Left ventricle myocardium superior (tissue), 1 donor: ENCODE data around the gene CPN2. TPM values are rescaled to one million over a fixed set of nuclear protein-coding genes. Genes with fewer than 3 reads are reported as not detected.

Experiments
- ATAC-seq: fragments of 200-7000 bp; cut with Tn5 transposase; one replicate; pipeline ENCODE4 v1.9.1; 2020; ENCODE audit warnings: mild to moderate bottlenecking, moderate library complexity
- DNase-seq: peaks from one replicate; pipeline ENCODE4 v3.0.0-alpha.2; 2020
- intact Hi-C: fragments of 100-400 bp; cut with micrococcal nuclease; formaldehyde crosslinking; loops from one replicate; pipeline ENCODE4 v1.11.0; 2022
- total RNA-seq: library from RNA; stranded (reverse); fragmentation: NEBNext Ultra II Directional; extraction: Animal tissue kit (Norgen Biotek cat#: 25700); gene quantifications from one replicate; pipeline ENCODE4 v1.2.1, GENCODE V29; 2021
- donor health status: DM: no; HTN: yes; CAD: no; lungs with severe emphysema.

CPN2 gene
- total RNA-seq, 1 donor from 2014 or later = 0.40 TPM

DNA sequence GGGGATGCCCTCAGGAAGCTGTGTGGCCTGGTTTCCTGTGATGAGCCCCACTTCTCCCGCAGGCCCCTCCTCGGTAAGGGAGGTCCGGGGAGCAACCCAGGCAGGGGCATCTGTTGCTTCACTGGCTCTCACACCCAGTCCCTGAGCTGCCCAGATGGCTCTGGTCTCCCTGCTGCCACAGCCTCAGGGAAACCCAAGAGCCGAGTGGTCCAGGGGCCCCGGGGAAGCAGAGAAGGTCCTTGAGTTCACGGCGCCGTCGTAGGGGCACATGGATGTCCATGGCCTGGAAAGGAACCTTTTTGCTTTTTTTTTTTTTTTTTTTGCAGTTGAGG is 31.7 kb upstream of the CPN2 start:
- intact Hi-C loops = no loop called here
- ATAC-seq = no peak
- peak; percentile 23 for DNase-seq

DNA sequence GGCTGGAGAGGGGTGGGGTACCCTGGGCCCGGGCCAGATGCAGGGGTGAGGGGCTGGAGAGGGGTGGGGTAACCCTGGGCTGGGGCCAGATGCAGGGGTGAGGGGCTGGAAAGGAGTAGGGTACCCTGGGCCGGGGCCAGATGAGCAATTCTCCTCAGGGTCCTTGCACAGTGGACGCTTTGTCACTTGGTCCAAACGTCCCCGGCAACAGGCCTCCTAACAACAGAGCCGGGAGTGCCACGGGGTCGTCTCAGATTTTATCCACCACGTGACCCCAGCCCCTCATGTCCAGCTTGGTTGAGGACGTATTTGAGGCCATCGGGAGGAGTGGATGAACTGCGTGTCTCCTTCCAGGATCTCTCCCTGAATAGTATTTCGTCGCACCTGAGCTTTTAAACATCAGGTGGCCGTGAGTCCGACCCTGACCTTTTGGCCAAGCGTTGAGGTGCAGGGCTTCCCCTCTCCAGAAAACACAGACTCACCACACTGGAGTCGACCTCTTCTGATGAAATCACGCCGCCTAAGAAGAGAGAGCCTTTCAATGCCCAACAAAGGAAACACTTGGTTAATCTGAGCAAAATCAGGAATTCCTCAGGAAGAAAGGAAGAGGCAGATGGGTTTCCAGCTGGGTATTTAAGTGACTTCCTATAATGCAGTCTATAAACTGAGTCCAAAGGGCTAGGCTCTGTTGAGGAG is 31.2 kb upstream of the CPN2 start:
- ATAC-seq (no peak), DNase-seq (peak; percentile 15)
- intact Hi-C loops = no loop called here

DNA sequence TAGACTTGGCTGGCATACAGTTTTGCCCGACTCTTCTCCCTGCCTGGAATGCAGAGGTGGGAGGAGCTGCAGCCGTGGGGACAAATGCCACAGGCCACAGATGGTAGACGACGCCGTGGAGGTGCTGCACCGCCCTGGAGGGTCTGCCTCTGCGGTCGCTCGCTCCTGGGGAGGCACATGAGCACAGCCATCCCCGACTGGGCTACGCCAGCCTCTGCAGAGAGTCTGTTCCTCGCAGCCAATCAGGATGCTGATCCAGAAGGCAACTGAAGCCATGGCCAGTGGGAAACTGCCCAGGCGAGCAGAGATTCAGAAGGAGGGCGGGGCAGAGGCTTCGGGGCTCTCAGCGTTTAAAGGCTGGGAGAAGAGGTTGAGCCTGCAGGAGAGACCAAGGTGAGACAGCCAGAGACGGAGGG is 30.3 kb upstream of the CPN2 start:
- ATAC-seq (no peak), DNase-seq (peak; percentile 5)
- intact Hi-C loops = no loop called here

DNA sequence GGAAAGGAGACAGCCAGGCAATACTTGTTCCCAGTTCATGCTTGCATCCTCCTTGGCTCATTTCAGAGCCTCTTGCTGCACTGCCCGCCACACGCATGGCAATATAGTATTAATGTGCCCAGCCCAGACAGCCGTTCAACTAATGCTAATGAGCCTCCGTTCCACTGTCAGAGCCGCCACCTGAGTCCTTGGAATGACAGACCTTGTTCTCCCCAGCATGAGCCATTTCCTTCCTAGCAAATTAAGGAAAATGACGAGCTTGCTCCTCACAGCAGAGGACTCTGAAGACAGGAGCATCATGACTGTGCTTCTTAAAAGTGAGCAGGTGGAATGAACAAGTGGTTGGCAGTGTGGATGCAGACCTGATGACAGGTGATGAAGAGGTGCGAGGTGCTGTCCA is 29.2 kb upstream of the CPN2 start:
- ATAC-seq (no peak), DNase-seq (no peak)
- intact Hi-C loops = no loop called here

DNA sequence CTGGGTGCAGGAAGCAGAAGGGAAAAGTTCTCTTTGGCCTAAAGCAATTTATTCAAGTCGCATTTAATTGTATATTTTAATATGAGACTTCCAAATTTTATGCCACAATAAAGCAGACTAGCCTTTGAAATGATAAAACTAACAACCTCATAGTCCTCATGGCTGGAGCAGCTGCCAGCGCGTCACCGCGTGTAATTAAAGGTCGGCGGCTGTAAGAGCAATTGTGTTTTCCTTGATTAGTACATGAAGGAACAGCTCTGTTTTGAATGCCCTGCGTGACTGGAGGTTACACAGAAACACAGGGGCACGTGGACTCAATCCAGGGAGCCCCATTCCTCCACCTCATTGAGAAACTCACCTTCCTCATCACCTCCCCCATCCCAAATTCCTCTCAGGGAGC is 28.5 kb upstream of the CPN2 start:
- DNase-seq = peak; percentile 13
- intact Hi-C loops = no loop called here
- ATAC-seq = no peak

DNA sequence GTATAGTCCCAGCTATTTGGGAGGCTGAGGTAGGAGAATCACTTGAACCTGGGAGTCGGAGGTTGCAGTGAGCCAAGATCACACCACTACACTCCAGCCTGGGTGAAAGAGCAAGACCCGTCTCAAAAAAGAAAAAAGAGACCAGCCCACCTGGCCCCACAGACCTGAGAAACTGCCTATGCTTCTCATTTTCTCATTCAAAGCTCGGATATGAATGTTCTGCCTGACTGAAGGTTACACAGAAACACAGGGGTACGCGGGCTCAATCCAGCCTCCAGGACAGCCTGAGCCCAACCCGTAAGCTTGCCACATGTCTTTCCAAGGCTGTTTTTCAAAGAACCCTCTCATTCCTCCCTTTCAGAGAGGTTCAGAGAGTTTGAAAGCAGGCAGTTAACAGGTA is 28.1 kb upstream of the CPN2 start:
- DNase-seq = no peak
- intact Hi-C loops = no loop called here
- no peak for ATAC-seq

DNA sequence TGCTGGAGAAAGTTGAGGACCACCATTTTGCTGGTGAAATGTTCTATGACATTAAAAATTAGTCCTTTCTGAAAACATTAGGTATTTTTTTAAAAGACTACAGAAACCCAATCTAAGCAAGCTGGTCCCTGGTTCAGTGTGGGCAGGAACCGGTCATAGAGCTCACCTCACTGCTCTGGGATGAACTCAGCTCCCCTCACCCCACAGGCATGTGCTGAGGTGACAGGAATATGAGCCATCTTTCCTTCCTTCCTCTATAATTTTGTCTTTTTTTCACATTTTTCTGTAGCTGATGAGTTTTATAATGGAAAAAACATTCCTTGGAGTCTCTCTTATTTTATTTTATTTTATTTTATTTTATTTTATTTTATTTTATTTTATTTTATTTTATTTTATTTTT is 26.6 kb upstream of the CPN2 start:
- no peak for ATAC-seq
- intact Hi-C loops = no loop called here

DNA sequence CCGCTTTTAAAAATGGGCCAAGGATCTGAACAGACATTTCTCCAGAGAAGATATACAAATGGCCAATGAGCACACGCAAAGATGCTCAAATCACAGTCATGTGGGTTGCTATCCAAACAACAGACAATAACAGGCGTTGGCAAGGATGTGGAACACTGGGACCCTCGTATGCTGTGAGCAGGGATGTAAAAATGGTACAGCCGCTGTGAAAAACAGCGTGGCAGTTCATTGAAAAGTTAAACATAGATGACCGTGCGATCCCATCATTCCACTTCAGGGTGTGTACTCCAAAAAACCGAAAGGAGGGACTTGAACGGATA is 25.1 kb upstream of the CPN2 start:
- intact Hi-C loops = no loop called here
- ATAC-seq = no peak
- no peak for DNase-seq

More for the DNA sequence above, 26.6 kb upstream of the CPN2 start:
- peak; percentile 4 for DNase-seq

DNA sequence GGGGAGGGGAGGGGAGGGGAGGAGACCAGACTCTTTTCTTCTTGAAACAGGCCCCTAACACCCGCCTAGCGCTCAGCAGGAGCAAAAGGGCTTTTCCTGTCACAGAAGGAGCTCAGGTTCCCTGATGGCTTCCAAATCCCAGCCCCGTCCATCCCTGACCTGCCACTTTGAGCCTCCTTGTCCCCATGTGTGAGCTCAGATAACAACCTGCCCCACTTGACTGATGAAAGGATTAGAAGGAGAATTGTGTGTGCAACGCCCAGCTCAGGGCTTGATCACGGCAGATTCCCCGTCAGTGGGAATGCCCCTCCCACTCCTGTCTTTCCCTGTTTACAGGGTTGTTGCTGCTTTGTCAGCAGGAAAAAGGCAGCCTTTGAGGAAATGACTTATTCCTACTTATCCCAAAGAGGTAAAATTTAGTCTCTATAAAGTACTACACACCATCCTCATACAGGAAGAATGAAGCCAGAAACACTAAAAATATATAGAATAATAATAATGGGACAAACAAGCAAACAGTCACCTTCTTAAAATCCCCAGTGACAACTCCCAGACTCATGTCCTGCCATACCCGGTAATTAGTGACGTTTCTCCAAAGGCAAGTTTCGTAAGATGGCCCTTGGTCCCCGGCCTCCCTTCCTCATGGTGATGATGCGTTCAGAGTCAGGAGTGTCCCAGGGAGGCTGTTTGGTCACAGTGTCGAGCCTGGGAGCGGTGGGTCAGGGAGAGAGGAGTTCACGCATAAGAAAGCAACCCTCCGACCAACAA is 24.5 kb upstream of the CPN2 start:
- DNase-seq = peak; percentile 9
- intact Hi-C loops = no loop called here
- no peak for ATAC-seq

DNA sequence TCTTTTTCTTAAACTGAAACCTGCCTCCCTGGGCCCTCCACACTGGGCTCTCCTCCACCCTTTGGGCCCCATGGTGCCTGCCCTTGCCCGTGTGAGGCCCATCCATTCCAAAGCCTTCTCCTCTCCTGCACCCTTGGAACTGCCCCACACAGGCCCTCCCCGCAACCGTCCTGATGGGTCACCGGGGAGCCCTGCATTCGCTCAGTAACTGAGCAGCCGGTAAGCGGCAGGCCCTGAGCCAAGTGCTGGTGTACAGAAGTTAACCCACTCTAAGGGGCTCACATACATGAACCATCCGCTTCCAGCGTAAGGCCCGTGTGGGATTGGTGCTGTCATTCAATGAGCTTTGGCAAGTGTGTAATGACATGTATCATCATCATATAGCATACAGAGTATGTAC is 23.8 kb upstream of the CPN2 start:
- DNase-seq = peak; percentile 25
- intact Hi-C loops = no loop called here
- ATAC-seq = no peak

DNA sequence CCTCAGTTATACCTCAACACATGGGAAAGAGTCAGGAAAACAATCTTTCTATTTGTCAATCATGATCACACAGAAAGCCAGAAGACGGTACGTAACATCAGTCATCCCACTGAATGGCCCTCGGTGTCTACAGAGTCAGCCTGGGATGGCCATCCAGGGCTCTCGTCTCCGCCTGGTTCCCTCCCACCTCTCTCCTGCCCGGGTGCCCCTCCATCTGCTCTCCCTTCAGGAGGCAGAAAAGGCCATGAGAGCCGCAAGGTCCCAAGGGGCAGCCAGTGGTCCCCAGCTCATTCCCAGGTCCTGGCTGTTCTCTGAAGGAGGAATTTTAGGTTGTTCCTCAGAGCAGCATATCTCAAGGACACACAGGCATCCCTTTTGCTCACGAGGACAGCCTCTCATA is 22.8 kb upstream of the CPN2 start:
- no peak for ATAC-seq
- intact Hi-C loops = no loop called here
- DNase-seq = peak; percentile 15

DNA sequence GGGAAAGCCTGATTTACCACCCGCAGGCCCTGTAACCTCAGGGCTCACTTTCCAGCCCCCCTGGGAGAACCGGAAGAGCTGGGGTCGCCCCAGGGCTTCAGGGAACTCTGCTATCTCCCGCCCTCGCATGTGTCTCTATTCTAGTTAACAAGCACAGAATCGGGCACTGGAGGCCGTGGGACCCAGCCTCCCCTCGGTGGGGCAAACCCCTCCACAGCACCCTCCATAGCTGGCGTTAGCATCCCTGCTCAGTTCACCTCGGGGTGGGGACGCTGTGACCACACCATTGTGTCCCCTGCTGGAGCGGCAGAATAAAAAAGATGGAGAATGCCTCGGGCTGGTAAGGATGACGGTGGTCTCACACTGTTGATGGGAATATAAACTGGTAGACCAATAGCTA is 21.9 kb upstream of the CPN2 start:
- intact Hi-C loops = no loop called here
- peak; percentile 18 for DNase-seq
- no peak for ATAC-seq

DNA sequence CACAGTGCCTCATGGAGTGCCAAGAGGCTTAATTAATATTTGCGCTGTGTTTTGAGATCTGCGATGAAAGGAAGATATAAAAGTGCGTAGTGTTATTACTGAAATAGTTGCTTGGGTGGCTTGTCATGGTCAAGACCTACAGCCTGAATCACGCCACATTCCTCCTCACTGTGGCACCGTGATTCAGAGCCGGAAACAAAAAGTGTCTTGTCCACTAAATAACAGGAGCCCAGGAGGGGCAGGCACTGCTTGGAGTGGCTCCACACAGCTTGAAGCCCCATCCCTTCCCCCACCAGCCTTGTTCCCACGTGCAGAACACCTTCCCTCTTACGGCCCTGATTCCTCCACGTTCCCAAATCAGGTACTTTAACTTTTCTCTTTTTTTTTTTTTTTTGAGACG is 19.6 kb upstream of the CPN2 start:
- ATAC-seq (no peak), DNase-seq (no peak)
- intact Hi-C loops = no loop called here

DNA sequence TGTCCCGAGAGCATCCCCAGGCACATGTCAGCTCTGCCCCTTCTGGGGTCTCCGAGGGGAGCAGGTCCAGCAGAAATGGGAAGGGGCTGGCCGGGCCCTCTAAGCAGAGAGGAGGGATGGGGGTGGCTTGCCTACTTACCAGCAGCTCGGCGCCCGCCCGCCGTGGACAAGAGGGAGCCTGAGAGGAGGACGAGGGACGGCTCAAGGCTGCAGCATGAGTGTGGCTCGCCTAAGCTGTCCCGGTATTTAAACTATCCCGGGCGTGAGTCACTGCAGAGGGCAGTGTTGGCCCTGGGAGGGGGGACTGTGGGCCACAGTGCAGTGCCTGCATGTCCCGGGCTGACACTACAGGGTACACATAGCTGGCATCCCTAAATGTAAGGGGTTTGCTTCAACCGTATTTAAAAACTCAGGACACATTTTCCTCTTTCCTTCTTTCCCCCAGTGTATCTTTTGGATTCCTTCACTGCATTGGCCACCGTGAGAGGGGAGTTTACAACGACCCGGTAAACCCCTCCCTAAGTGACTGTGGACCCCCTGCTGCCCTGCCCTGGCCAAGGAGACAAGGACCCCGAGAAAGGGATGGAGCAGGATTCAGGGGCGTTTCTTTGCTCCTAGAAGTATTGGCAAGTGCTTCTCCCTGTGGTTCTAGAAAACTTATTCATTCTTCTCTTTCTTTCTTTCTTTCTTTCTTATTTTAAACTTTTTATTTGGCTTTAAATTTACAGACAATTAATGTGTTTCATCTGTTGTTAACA is 18.6 kb upstream of the CPN2 start, which contains the start of gene LRRC15:
Gene LRRC15 (minus strand): TSS at position 222 of the 758 bp plus-strand sequence. CDS start 8,700 bp downstream, outside the sequence.
- peak; percentile 80 for ATAC-seq

DNA sequence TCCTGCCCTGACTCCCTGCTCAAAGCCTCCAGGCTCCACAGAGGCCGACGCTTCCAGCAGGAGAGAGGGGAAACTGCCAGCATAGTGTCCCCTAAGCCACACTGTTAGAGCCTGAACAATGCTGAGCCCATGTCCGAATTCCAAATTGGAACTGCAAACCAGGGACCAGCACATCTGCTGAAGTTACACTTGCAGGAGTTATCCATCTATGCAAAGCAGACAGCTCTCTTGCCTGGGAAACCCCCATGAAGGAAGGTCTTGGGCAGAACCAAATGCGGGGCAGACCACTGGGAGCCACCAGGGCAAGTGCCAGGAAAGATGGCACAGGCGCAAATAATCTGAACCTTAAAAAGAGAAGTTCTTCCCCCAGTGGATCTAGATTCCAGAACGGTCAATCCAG is 17.8 kb upstream of the CPN2 start:
- DNase-seq (peak; percentile 5), ATAC-seq (no peak)
- intact Hi-C loops = no loop called here

More for the DNA sequence above, 18.6 kb upstream of the CPN2 start, which contains the start of gene LRRC15:
- peak; percentile 24 for DNase-seq
- intact Hi-C loops = no loop called here

DNA sequence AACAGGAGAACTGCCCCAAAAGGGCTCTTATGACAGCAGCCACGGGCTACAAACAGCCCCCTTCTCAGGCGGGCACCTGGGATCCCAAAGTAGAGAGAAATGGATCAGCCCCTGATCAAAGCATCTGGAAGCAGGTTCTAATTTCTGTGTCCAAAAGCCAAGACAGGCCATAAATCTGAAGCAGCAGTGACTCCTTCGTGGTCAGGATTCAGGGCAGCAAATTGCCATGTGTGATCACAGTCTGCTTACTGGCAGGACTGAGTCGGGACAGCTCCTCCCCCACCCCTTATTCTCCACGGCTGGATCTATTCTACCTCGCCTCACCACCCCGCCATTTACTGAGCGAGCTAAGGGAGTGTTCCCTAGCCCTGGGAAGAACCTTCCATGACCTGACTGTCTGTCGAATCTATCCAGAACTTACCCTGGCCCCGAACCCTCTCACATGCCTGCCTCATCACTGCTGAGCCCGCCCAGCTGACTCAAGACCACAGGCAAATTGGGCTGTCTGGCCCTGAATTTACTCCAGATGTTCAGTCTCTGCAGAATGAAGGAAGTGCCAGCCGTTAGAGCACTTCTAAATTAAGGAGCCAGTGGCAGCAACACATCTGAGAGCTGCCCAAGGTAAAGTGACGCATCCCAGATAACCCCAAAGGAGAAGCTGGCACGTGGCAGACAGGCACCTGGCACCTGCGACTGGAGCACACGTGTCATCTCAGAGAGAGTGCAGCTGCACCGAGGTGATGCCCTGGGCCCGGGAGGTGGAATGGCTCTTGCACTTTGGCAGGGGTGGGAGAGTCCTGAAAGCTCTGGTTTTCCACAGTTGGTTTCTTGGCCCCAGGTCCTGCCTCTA is 17.1 kb upstream of the CPN2 start:
- ATAC-seq = no peak
- DNase-seq = peak; percentile 9
- intact Hi-C loops = no loop called here

DNA sequence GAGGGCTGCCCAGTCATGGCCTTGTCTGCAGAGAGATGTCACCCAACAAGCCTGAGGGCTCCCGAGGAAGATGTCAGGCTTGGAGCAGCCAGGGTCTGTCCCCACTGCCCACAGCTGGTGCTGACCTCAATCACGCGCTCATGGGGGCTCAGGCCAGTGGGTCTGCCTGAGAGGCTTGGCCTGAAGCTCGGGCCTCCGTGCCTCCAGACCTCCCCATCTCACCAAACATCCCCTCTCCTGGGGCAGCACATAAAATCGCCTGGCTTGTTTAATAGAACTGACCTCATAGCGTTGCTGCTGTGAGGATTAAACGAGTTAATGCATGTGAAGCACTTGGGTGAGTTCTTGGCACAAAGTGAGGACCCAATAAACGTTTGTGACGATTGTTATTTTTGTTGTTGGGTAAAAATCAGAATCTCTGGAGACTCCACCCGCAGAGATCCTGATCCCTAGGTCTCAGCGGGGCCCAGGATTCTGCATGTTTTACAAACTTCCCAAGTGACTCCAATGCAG is 14.9 kb upstream of the CPN2 start:
- no peak for ATAC-seq
- no peak for DNase-seq
- intact Hi-C loops = no loop called here

DNA sequence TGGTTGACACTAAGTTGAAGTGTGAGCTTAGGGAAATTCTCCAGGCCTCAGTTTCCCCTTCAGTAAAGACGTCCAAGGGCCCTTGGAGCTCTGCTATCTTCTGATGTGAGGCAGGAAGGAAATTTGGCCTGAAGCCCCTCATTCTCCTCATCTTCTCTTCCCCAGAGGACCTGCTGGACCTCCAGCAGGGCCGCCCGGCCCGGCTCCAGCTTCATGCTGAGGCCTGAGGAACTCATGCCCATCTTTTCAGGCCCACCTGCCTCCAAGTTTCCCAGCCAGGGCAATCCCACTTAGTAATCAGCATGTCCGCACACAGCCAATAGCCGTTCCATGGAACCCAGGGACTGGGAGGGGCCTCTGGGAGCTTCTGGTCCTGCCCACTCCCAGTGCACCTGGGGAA is 14.4 kb upstream of the CPN2 start:
- intact Hi-C loops = no loop called here
- no peak for ATAC-seq
- DNase-seq = no peak
